CD4-positive, alpha-beta T cell treated with Interleukin-10 for 1 hour (primary cell): Measurements from ENCODE around the gene SRSF2.
"Not testable (repeated sequence)": the region's sequence is repeated elsewhere in the genome, so short reads cannot be mapped to it uniquely, and the experiment has no call there.

ENCODE experiments used
- DNase-seq: peaks from one replicate; pipeline ENCODE4 v3.0.0-alpha.2; 2020

The SRSF2 gene

DNA sequence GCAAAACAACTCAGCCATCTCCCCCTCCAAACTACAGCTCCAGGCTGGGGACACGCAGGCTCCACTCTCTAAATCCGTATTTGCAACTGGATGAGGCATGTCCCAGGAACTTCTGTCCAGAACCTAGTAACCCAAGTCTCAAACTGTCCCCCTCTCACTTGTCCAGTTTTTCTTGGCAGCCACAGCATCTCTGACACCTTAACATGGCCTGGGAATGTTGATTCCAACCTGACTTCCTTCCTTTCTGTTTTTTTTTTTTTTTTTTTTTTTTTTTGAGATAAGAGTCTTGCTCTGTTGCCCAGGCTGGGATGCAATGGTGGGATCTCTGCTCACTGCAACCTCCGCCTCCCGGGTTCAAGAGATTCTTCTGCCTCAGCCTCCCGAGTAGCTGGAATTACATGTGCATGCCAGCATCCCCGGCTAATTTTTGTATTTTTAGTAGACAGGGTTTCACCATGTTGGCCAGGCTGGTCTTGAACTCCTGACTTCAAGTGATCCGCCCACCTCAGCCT is 38.6 kb downstream of the SRSF2 start:
- DNase-seq, result not testable (repeated sequence)

DNA sequence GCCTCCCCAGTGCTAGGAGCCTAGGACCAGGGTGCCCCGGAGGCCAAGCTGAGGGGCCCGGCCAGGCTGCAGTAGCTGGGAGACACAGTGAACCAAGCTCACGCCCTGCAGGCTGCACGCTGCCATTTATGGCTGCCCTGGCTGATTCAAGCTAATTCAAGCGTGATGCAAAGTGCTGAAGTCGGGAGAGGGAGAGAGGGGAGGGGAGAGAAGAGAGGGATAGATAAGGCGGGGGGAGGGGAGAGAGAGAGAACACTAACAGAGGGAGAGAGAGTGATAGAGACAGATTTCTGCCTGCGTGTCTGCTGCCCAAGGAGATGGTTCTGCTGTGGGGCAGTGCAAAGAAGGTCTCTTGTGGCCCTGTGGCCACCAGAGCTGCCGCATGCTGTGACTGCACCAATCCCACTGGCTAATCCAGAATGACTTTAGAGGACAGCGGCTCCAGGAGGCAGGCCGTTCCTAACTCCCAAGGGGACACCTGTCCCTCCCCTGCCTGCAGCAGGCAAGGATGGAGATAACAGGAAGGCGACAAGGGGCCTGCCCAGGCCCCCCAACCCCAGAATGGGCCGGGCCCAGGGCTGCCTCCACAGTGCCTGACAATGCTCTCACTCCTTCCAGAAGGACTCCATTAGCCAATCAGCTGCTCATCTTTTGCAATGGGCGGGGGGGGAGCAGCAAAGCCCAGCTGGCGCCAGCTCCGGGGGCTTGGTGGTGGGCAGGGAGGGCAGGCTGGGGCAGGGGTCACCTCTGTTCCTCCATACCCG is 39.2 kb downstream of the SRSF2 start:
- DNase-seq, result no peak

DNA sequence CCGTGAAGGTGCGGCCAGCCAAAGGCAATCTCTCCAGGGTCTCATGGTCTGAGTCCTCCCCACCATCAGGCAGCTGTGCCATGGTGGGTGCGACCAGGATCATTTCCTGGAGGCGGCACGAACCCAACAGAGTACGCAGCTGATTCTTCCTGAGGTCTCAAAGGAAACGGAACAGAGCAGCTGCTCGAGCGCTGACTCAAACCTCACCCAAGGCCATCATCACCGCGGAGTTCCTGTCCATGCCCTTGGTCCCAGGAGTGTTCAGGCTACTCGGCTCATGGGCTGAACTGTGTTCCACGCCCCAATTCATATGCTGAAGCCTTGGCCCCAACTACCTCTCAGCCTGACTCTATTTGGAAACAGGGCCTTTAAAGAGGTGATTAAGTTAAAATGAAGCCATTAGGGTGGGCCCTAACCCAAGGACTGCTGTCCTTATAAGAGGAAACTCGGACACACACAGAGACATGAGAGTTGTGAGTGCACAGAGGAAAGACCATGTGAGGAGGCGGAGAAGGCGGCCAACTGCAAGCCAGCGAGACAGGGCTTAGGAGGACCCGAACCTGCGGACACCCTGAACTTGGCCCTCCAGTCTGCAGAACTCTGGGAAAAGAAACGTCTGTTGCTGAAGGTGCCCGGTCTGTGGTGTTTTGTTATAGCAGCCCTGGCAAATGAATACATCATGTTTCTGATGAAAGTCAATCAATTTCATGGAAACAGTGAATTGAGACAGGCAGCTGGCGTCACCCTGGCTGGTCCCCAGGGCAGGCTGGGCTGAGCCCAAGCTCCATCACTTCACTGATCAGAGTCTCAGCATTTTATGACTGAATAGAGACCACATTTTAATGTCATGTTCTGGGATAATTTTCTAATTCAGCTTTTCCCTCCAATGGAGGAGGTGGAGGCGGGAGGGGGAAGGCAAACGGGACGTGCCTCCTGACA is 40.1 kb downstream of the SRSF2 start:
- no peak for DNase-seq

DNA sequence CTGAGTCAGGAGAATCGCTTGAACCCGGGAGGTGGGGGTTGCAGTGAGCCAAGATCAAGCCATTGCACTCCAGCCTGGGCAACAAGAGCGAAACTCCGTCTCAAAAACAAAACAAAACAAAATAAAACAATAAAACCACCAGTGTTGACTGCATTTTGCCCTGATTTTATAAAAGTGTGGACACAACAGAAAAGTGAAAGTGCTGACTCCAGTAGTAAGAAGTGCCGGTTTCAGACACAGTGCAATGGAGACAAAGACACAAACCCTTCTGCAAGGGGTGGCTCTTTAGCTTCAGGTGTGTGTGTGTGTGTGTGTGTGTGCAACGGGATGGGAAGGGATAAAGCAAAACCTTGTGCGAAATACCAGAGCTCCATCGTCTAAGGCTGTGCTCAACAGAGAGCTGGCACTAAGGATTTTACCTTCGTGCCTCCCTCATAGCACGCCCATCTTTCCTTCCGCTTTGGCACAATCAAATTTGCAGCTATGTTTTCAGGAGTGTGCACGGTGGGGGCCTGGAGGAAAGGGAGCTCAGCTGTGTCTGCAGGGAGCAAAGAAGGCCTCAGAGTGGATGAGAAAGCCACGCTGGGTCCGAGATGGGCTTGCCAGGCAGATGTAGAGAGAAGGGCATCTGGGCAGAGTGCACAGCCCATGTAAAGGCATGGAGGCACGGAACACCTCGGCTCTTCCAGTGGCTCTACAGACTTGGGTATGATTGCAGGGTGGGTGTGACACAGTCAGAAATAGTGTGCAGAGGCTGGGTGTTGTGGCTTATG is 41.9 kb downstream of the SRSF2 start:
- no peak for DNase-seq

DNA sequence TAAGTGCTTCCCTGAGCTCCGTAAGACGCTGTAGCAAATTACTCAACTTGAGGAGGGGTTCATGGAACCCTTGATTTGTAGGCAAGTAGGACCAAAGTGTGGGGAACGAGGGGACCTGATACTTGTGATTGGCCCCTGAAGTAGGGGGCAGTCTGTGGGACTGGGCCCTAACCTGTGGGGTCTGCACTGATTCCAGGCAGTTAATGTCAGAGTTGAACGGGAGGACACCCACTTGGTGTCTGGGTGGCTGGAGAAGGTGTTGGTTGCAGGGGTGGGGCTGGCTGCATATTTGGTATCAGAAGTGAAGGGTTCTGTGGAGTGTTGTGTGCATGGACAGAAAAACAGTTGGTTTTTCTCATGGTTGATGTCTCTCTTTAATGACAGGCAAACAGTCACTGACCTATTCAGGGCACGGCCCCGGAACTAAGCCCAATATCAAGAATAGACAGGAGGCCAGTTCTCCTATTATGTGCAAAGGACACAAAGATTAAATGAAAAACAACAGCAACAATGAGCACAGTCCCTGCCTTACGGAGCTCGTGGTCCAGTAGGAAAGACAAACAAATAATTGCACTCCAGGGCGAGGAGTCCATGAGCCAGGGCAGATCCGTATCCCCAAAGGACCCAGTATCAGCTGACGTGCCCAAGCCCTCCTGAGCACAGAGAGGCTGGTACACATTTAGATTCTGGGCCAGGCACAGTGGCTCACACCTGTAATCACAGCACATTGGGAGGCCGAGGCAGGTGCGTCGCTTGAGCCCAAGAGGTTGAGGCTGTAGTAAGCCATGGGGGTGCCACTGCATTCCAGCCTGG is 45.5 kb downstream of the SRSF2 start:
- no peak for DNase-seq

DNA sequence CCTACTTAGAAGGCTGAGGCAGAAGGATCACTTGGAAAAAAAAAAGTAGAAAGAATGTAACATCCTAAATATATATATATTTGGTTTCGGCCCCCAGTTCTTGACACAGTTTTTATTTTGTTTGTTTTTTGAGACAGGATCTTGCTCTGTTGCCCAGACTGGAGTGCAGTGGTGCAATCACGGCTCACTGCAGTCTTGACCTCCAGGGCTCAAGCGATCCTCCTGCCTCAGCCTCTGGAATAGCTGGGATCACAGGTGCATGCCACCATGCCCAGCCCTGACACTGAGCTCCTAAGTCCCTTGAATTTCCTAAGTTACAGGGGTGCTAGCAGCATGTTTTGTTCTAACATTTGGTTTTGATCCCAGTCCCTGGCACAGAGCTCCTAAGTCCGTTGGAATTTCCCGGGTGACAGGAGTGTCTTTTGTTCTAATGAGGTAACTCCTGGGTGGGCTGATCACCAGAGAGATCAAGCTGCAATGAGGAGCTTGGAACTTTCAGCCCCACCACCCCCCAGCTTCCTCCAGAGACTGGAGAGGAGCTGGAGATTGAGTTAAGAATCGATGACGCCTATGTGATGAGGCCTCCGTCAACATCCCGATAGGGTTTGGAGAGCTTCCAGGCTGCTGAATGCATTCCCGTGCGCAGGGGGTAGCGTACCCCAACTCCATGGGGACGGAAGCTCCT is 46.4 kb downstream of the SRSF2 start:
- DNase-seq, result no peak

DNA sequence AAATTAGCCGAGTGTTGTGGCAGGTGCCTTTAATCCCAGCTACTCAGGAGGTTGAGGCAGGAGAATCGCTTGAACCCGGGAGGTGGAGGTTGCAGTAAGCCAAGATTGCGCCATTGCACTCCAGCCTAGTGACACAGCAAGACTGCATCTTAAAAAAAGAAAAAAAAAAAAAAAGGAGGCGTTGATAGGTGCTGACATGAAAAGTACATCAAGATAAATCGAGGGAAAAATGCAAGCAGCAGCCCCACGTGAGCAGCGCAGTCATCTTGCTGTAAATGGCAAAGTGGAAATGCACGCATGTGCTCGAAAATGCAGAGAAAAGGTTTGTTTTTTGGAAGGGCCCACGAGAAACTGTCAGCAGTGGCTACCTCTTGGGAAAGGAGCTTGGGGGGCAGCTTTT is 47.3 kb downstream of the SRSF2 start:
- DNase-seq, result no peak

DNA sequence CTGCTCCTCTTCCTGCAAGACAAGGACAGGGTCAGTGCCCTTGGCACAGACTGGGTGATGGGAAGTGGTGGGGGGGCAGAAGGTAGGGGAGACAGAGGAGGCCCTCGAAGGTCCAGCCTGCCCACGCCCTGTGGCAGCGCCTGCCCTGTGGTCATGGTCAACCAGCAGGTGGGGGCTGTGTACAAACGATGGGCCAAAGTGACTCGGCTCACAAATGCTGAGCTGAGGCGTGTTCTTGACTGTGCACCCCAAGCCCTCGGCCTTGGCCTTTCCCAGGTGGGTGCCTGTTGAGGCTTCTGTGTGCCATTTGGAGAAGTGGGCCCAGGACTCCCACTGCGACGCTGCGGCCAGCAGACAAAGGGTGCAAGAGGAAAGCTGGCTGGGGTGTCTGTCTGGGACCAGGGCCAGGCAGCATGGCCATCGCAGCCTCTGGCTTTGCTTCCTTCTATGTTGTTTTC is 48.9 kb downstream of the SRSF2 start:
- no peak for DNase-seq

DNA sequence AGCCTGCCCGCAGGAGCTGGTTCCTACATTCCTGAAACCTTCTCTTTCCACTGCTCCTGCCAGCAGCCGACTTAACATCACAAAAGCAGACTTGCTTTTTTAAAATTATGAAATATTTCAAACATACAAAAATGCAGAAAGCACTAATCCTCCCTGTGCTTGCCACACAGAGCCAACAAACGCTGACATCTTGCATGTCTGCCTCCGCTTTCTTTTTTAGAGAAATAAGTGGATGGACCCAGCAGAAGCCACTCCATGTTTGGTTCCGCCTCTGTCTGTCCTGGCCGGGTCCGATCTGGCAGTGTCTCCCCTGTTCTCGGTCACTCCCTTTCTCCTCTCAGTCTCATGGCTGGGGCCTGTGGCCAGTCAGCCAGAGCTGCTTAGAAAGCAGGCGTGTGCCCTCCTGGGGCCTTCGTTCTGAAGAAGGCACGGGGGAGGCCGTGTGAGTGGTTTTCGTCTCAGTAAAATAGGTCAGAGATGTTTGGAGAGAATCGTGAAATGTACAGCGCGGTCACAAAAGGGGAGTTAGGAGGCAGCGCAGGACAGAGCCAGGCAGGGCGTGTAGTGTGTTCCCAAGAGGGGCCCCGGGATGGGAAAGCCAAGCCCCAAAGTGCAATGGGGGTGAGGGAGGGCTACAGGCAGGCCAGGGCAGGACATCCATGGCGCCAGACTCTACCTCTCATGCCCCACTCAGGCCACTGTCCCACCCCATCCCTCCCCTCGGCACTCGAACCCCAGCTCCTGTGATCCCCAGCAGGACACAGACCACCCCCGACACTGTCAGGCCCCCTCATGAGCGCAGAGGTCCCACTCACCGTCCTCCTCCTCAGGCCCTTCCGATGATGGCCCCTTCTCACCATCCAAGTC is 49.6 kb downstream of the SRSF2 start:
- no peak for DNase-seq

DNA sequence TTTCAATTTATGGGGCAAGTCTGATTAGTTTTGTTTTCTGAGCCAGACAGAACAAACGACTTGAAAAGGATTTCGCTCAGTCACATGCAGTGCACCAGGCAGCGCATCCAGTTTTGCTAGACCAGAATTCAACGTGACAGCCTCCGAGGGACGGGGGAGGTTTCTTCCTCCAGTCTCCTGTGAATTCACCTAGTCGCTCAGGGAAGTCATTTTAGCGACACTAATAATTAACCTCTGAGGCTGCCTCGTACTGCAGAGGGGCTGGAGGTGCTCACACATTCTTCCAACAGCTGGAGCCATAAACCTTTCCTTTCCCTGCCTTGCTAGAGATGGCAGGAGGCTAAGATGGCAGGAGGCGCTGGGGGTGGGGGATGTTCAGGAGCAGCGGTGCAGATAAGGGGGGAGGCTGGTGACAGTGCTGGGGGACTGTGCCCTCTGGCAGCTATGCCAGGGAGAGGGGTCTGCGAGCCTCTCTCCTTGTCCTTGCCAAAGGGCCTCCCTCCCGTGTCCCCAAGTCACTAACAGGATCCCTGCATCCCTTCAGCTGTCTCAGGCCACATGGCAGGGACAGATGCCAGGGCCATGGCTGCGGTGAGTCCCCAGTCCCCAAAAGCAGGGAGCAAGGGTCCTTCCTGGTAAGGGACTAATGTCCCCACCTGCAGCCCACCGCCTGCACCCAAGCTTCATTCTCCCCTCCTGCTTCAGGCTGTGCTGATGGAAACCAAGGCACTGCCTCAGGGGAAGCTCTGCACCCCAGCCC is 50.4 kb downstream of the SRSF2 start:
- no peak for DNase-seq

DNA sequence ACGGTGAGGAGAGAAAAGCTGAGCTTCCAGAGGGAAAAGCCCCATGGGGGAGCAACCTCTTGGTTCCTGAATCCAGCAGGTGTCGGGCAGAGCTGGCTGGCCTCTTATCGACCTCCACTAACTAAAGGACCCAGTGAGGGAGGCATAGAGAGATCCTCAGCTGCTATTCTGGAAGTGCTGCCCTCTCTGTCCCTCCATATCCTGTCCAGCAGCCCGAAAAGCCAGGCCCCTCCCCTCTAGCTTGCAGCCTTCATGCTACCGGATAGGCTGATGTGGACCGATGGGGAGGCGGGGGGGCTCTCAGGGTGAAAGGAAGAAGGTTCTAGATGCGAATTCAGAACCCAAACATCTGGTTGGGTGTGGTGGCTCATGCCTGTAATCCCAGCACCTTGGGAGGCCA is 51.3 kb downstream of the SRSF2 start:
- no peak for DNase-seq

DNA sequence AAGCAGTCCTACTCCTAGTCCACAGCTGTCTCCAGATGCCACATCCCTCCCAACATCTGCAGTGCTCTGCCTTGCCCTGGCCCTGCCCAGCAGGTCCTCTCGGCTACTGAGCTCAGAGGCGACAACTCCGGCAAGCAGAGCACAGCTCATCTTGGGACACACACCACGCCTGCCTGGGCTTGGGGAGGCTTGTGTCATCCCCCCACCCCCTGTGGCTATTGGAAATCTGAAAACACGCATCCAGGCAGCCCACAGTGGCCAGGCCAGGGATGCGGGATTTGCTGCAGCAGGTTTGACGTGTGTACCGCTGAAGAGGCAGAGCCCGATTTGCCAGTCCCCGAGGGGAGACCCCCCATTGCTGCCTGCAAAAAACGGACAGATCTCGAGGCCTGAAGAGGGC is 51.8 kb downstream of the SRSF2 start:
- DNase-seq, result no peak

DNA sequence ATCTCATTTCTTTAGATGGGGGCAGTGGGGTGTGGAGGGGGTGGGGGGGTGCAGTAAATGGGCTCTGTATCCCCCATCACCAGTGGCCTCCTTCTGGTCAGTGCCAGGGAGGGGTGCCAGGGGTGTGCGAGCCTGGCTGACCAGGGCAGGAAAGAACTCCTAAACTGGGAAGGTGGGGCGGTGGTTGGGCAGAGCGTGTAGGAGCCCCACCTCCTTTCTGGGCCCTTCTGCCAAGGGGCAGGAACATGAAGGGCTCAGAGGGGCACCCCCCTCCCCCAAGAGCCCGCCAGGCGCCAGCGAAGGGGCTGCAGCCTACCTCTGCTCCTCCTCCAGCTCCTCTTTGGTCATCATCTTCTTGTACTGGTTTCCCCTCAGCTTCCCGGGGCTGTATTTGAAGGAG is 52.4 kb downstream of the SRSF2 start:
- no peak for DNase-seq
